Calu3 (cell line): Measurements from ENCODE around the gene DISP3. TPM values are rescaled to one million over a fixed set of nuclear protein-coding genes. Genes with fewer than 3 reads are reported as not detected.

ENCODE experiments used
- BruUV-seq: library from RNA; stranded (reverse); fragments of 400-500 nt; replicated peaks from 2 replicates; lab custom pipeline; 2021; lab: Mats Ljungman, UMichigan
- CTCF ChIA-PET: fragments of 300-600 bp; sonication (Branson Sonifier 250); formaldehyde crosslinking; loops from one replicate; lab custom pipeline; 2022; ENCODE audit warnings: antibody characterized with exemption; lab: Charles Lee
- DNase-seq: peaks from one replicate; pipeline ENCODE4 v3.0.0; 2022
- H3K27ac Mint-ChIP-seq: one replicate; pipeline ENCODE4 v1.8.0; 2022; ENCODE audit warnings: mixed read lengths; ENCODE audit not compliant: unreplicated experiment
- H3K27me3 Mint-ChIP-seq: one replicate; pipeline ENCODE4 v1.8.0; 2022; ENCODE audit warnings: mixed read lengths; ENCODE audit not compliant: unreplicated experiment
- H3K36me3 Mint-ChIP-seq: one replicate; pipeline ENCODE4 v1.8.0; 2022; ENCODE audit warnings: mild to moderate bottlenecking, moderate library complexity, mixed read lengths; ENCODE audit not compliant: insufficient read depth, unreplicated experiment
- H3K4me1 Mint-ChIP-seq: one replicate; pipeline ENCODE4 v1.8.0; 2022; ENCODE audit warnings: mild to moderate bottlenecking, low read depth, mixed read lengths; ENCODE audit not compliant: unreplicated experiment
- H3K4me3 Mint-ChIP-seq: one replicate; pipeline ENCODE4 v1.8.0; 2022; ENCODE audit warnings: mild to moderate bottlenecking, low read depth, moderate library complexity, mixed read lengths; ENCODE audit not compliant: unreplicated experiment
- H3K9me3 Mint-ChIP-seq: one replicate; pipeline ENCODE4 v1.8.0; 2022; ENCODE audit warnings: low read depth, mixed read lengths; ENCODE audit not compliant: unreplicated experiment
- intact Hi-C: fragments of 100-400 bp; cut with micrococcal nuclease; formaldehyde crosslinking; loops from one replicate; pipeline ENCODE4 v1.10.0; 2022; ENCODE audit not compliant: unreplicated experiment
- total RNA-seq: library from RNA; stranded (reverse); gene quantifications from 2 replicates; pipeline ENCODE4 v1.2.3, GENCODE V29; 2022
- TF ChIP-seq, protein P1 (sequence below): fragments of 200-600 bp; IDR thresholded peaks from one replicate; pipeline ENCODE4 v1.8.0; 2022; ENCODE audit warnings: antibody characterized with exemption; ENCODE audit not compliant: unreplicated experiment

Gene DISP3
- total RNA-seq, 1 experiment from 2014 or later, result 1.3 TPM

GRCh38 chr1:11528611-11529261, 49.8 kb downstream of the DISP3 start:
- no TSS peak for BruUV-seq
- TF ChIP-seq, protein P1, sequence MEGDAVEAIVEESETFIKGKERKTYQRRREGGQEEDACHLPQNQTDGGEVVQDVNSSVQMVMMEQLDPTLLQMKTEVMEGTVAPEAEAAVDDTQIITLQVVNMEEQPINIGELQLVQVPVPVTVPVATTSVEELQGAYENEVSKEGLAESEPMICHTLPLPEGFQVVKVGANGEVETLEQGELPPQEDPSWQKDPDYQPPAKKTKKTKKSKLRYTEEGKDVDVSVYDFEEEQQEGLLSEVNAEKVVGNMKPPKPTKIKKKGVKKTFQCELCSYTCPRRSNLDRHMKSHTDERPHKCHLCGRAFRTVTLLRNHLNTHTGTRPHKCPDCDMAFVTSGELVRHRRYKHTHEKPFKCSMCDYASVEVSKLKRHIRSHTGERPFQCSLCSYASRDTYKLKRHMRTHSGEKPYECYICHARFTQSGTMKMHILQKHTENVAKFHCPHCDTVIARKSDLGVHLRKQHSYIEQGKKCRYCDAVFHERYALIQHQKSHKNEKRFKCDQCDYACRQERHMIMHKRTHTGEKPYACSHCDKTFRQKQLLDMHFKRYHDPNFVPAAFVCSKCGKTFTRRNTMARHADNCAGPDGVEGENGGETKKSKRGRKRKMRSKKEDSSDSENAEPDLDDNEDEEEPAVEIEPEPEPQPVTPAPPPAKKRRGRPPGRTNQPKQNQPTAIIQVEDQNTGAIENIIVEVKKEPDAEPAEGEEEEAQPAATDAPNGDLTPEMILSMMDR, result no peak
- Mint-ChIP-seq H3K9me3 (no peaks in the 10 kb centered on the region), H3K4me3 (no peak overlapping the region), H3K27ac (no peak overlapping the region), H3K27me3 (peaks cover 39% of the 10 kb centered on the region), H3K4me1 (no peaks in the 10 kb centered on the region), H3K36me3 (no peaks in the 10 kb centered on the region)
- no peak for DNase-seq
- intact Hi-C loops, result no loop called here
- CTCF ChIA-PET, result interaction anchor here (0.5 kb wide), 1 partner anchor 8 kb away, joined by 5 read pairs; no protein-coding TSS in a partner anchor

DNA sequence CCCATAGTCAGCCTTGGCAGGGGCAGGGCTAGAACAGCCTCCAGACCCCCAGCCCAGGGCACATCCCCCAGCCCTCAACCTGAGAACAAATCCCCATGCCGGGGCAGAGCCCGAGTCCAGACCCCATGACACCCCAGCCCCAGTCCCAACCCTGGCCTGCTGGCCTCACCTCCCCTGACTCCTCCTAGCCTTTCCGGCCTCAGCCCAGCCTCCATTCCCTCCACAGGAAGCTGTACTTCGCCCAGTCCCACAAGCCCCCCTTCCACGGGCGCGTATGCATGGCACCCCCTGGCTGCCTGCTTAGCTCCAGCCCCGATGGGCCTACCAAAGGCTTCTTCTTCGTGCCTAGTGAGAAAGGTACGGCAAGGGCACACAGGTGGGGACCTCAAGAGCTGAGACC, 50.4 kb downstream of the DISP3 start:
- BruUV-seq, result no TSS peak
- no peaks in the 10 kb centered on the region for H3K4me1 Mint-ChIP-seq
- CTCF ChIA-PET, result interaction anchor here (0.5 kb wide), 1 partner anchor 8 kb away, joined by 5 read pairs; no protein-coding TSS in a partner anchor
- intact Hi-C loops, result no loop called here
- H3K9me3 Mint-ChIP-seq, result no peaks in the 10 kb centered on the region
- TF ChIP-seq, protein P1, result no peak
- no peaks in the 10 kb centered on the region for H3K36me3 Mint-ChIP-seq
- no peak overlapping the region for H3K27ac Mint-ChIP-seq
- no peak overlapping the region for H3K4me3 Mint-ChIP-seq
- peaks cover 39% of the 10 kb centered on the region for H3K27me3 Mint-ChIP-seq
- no peak for DNase-seq

DNA sequence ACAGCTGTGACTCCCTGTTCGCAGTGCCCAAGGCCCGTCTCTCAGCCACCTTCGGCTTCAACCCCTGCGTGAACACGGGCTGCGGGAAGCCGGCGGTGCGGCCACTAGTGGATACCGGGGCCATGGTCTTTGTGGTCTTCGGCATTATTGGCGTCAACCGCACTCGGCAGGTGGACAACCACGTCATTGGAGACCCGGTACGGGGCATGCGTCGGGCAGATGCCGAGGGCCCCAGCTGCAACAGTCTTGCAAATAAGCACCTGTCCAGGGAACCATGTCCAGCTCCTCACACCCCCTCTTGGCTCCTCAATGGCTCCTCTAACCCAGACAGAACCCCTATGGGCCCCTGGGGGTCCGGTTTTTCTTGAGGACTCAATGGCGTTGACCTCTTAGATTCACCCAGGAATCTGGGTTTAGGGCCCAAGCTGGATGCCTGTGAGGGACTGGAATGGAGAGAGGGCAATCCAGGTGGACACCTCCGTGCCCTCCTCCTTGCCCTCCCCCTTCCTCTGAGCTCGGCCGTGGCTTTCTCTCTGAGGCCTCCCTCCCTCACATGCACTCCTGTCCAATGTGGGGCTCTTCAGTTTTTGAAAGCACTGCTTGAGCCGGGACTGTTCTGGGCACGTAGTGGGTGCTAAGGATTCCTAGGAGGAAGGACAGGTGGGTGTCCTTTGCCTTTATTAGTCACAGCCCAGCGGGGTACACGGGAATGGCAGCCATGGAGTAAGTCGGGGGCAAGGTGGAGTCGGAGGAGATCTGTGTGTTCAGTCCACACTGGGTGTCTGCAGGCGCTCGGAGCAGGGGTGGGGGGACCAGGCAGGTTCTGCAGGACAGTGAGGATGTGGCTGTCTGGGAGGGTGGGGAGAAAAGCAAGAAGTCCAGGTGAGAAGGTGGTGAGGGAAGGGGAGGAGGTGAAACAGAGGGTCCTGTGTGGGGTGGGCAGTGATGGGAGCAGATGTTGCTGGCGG, 51.1 kb downstream of the DISP3 start:
- H3K27me3 Mint-ChIP-seq, result peaks cover 35% of the 10 kb centered on the region
- H3K9me3 Mint-ChIP-seq, result no peaks in the 10 kb centered on the region
- BruUV-seq, result no TSS peak
- no peak overlapping the region for H3K4me3 Mint-ChIP-seq
- no peak for DNase-seq
- no peaks in the 10 kb centered on the region for H3K4me1 Mint-ChIP-seq
- CTCF ChIA-PET, result no interaction called here
- intact Hi-C loops, result no loop called here
- H3K27ac Mint-ChIP-seq, result no peak overlapping the region
- H3K36me3 Mint-ChIP-seq, result no peaks in the 10 kb centered on the region
- TF ChIP-seq, protein P1, result no peak

DNA sequence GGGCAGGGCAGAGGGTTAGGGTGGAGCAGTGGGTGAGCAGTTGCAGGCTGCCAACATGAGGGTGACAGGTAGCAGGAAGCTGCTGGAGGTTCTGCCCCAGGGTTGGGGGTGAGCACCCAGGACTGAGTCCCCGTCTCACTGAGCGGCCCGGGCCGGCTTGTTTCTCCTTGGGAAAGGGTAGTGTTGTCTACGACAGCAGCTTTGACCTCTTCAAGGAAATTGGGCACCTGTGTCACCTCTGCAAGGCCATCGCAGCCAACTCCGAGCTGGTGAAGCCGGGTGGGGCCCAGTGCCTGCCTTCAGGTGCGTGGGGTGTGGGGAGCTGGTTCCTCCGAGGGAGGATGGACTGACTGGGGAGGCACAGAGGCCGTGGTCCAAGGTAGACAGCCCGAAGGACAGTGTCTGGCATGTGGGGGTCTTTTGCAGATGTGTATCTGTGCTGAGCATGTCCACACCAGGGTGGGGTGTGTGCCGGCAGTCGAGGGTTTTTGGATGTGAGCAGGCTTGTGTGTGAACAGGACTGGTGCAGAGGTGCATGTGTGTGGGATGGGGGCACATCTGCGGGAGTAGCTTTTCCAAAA, 51.9 kb downstream of the DISP3 start:
- intact Hi-C loops, result no loop called here
- Mint-ChIP-seq H3K36me3 (no peaks in the 10 kb centered on the region), H3K27me3 (peaks cover 27% of the 10 kb centered on the region), H3K9me3 (no peaks in the 10 kb centered on the region), H3K4me3 (no peak overlapping the region), H3K4me1 (no peaks in the 10 kb centered on the region), H3K27ac (no peak overlapping the region)
- CTCF ChIA-PET, result no interaction called here
- no peak for DNase-seq
- TF ChIP-seq, protein P1, result no peak
- BruUV-seq, result no TSS peak
